ENCODE measurements around the gene ERVFRD-1.

The ERVFRD-1 gene

GRCh38 chr6:11083956-11084355 lies 27.6 kb downstream of the ERVFRD-1 start:
- Histone ChIP-seq H3K9me3 (ENCODE audit: low read length) (no peaks in the 10 kb centered on the region), H3K9ac (ENCODE audit: low read length) (no peak overlapping the region), H3K4me3 (ENCODE audit: low read depth in 1 of 2, low read length in 2 of 2) (no peak overlapping the region), H3K4me1 (ENCODE audit: insufficient read depth, low read length) (no peaks in the 10 kb centered on the region), H3K27me3 (ENCODE audit: control insufficient read depth in 1 of 2, insufficient read depth in 2 of 2, low read length in 2 of 2) (no peaks in the 10 kb centered on the region), H3K27ac (ENCODE audit: low read depth, low read length) (no peak overlapping the region), H3K36me3 (ENCODE audit: insufficient read depth, low read length) (no peaks in the 10 kb centered on the region)

- Histone ChIP-seq H3K4me3 (ENCODE audit: low read depth in 1 of 2, low read length in 2 of 2) (no peak overlapping the region), H3K9me3 (ENCODE audit: low read length) (no peaks in the 10 kb centered on the region), H3K27me3 (ENCODE audit: control insufficient read depth in 1 of 2, insufficient read depth in 2 of 2, low read length in 2 of 2) (no peaks in the 10 kb centered on the region), H3K27ac (ENCODE audit: low read depth, low read length) (no peak overlapping the region), H3K36me3 (ENCODE audit: insufficient read depth, low read length) (no peaks in the 10 kb centered on the region), H3K4me1 (ENCODE audit: insufficient read depth, low read length) (no peaks in the 10 kb centered on the region), H3K9ac (ENCODE audit: low read length) (no peak overlapping the region)
Observed at GRCh38 chr6:11083491-11083890, 28.0 kb downstream of the ERVFRD-1 start.

GRCh38 chr6:11080296-11080695 lies 31.2 kb downstream of the ERVFRD-1 start:
- Histone ChIP-seq H3K36me3 (ENCODE audit: insufficient read depth, low read length) (no peaks in the 10 kb centered on the region), H3K9ac (ENCODE audit: low read length) (no peak overlapping the region), H3K4me3 (ENCODE audit: low read depth in 1 of 2, low read length in 2 of 2) (no peak overlapping the region), H3K27me3 (ENCODE audit: control insufficient read depth in 1 of 2, insufficient read depth in 2 of 2, low read length in 2 of 2) (no peaks in the 10 kb centered on the region), H3K4me1 (ENCODE audit: insufficient read depth, low read length) (no peaks in the 10 kb centered on the region), H3K27ac (ENCODE audit: low read depth, low read length) (no peak overlapping the region), H3K9me3 (ENCODE audit: low read length) (no peaks in the 10 kb centered on the region)

DNA sequence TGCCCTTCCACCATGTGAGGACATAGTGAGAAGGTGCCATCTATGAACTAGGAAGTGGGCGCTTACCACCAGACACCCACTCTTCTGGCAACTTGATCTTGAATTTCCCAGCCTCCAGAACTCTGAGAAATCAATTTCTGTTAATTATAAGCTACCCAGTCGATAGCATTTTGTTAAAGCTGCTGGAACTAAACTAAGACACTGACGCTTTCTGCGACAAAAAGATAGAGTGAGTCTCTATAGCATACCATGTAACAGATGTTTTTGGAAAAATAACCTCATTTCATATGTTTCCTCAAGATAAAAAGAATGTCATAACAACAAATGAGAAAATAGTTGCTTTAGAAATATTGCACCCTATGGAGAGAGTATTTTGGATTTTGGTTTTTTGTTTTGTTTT lies 33.3 kb downstream of the ERVFRD-1 start:
- no peaks in the 10 kb centered on the region for H3K9me3 ChIP-seq (ENCODE audit: low read length)
- no peaks in the 10 kb centered on the region for H3K4me1 ChIP-seq (ENCODE audit: insufficient read depth, low read length)
- no peak overlapping the region for H3K9ac ChIP-seq (ENCODE audit: low read length)
- H3K36me3 ChIP-seq (ENCODE audit: insufficient read depth, low read length) = no peaks in the 10 kb centered on the region
- H3K4me3 ChIP-seq (ENCODE audit: low read depth in 1 of 2, low read length in 2 of 2) = no peak overlapping the region
- H3K27me3 ChIP-seq (ENCODE audit: control insufficient read depth in 1 of 2, insufficient read depth in 2 of 2, low read length in 2 of 2) = no peaks in the 10 kb centered on the region
- H3K27ac ChIP-seq (ENCODE audit: low read depth, low read length) = no peak overlapping the region

- H3K27me3 ChIP-seq (ENCODE audit: control insufficient read depth in 1 of 2, insufficient read depth in 2 of 2, low read length in 2 of 2) = no peaks in the 10 kb centered on the region
- H3K4me3 ChIP-seq (ENCODE audit: low read depth in 1 of 2, low read length in 2 of 2) = no peak overlapping the region
- no peak overlapping the region for H3K9ac ChIP-seq (ENCODE audit: low read length)
- H3K27ac ChIP-seq (ENCODE audit: low read depth, low read length) = no peak overlapping the region
- H3K4me1 ChIP-seq (ENCODE audit: insufficient read depth, low read length) = no peaks in the 10 kb centered on the region
- no peaks in the 10 kb centered on the region for H3K9me3 ChIP-seq (ENCODE audit: low read length)
- H3K36me3 ChIP-seq (ENCODE audit: insufficient read depth, low read length) = no peaks in the 10 kb centered on the region
Observed at GRCh38 chr6:11076540-11076939, 35.0 kb downstream of the ERVFRD-1 start.

GRCh38 chr6:11072101-11072500 lies 39.4 kb downstream of the ERVFRD-1 start:
- Histone ChIP-seq H3K9ac (ENCODE audit: low read length) (no peak overlapping the region), H3K9me3 (ENCODE audit: low read length) (no peaks in the 10 kb centered on the region), H3K27me3 (ENCODE audit: control insufficient read depth in 1 of 2, insufficient read depth in 2 of 2, low read length in 2 of 2) (no peaks in the 10 kb centered on the region), H3K36me3 (ENCODE audit: insufficient read depth, low read length) (no peaks in the 10 kb centered on the region), H3K4me3 (ENCODE audit: low read depth in 1 of 2, low read length in 2 of 2) (no peak overlapping the region), H3K4me1 (ENCODE audit: insufficient read depth, low read length) (no peaks in the 10 kb centered on the region), H3K27ac (ENCODE audit: low read depth, low read length) (no peak overlapping the region)

DNA sequence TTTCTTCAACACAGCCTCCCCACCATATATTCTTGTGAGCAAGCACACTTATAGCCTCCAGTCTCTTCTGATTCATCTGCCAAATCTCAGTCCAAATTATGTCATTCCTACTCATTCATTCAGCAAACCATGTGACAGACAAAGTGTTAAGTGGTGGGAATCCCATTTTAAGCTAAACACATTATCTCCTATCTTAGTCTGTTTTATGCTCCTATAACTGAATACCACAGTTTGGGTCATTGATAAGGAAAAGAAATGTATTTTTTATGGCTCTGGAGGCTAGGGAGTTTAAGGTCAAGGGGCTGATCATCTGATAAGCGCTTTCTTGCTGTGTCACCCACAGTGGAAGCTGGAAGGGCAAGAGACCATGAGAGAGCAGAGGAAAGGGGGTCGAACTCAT lies 41.8 kb downstream of the ERVFRD-1 start:
- Histone ChIP-seq H3K9me3 (ENCODE audit: low read length) (no peaks in the 10 kb centered on the region), H3K27ac (ENCODE audit: low read depth, low read length) (no peak overlapping the region), H3K27me3 (ENCODE audit: control insufficient read depth in 1 of 2, insufficient read depth in 2 of 2, low read length in 2 of 2) (no peaks in the 10 kb centered on the region), H3K36me3 (ENCODE audit: insufficient read depth, low read length) (no peaks in the 10 kb centered on the region), H3K4me1 (ENCODE audit: insufficient read depth, low read length) (no peaks in the 10 kb centered on the region), H3K4me3 (ENCODE audit: low read depth in 1 of 2, low read length in 2 of 2) (no peak overlapping the region), H3K9ac (ENCODE audit: low read length) (no peak overlapping the region)

- H3K4me3 ChIP-seq (ENCODE audit: low read depth in 1 of 2, low read length in 2 of 2) = no peak overlapping the region
- no peaks in the 10 kb centered on the region for H3K36me3 ChIP-seq (ENCODE audit: insufficient read depth, low read length)
- H3K27ac ChIP-seq (ENCODE audit: low read depth, low read length) = no peak overlapping the region
- H3K27me3 ChIP-seq (ENCODE audit: control insufficient read depth in 1 of 2, insufficient read depth in 2 of 2, low read length in 2 of 2) = no peaks in the 10 kb centered on the region
- no peaks in the 10 kb centered on the region for H3K4me1 ChIP-seq (ENCODE audit: insufficient read depth, low read length)
- H3K9me3 ChIP-seq (ENCODE audit: low read length) = no peaks in the 10 kb centered on the region
- H3K9ac ChIP-seq (ENCODE audit: low read length) = no peak overlapping the region
Observed at GRCh38 chr6:11067348-11067747, 44.2 kb downstream of the ERVFRD-1 start.

- Histone ChIP-seq H3K9me3 (ENCODE audit: low read length) (no peaks in the 10 kb centered on the region), H3K36me3 (ENCODE audit: insufficient read depth, low read length) (no peaks in the 10 kb centered on the region), H3K27me3 (ENCODE audit: control insufficient read depth in 1 of 2, insufficient read depth in 2 of 2, low read length in 2 of 2) (no peaks in the 10 kb centered on the region), H3K27ac (ENCODE audit: low read depth, low read length) (no peak overlapping the region), H3K4me1 (ENCODE audit: insufficient read depth, low read length) (no peaks in the 10 kb centered on the region), H3K4me3 (ENCODE audit: low read depth in 1 of 2, low read length in 2 of 2) (no peak overlapping the region), H3K9ac (ENCODE audit: low read length) (no peak overlapping the region)
Observed at GRCh38 chr6:11066505-11067347, 44.8 kb downstream of the ERVFRD-1 start.

DNA sequence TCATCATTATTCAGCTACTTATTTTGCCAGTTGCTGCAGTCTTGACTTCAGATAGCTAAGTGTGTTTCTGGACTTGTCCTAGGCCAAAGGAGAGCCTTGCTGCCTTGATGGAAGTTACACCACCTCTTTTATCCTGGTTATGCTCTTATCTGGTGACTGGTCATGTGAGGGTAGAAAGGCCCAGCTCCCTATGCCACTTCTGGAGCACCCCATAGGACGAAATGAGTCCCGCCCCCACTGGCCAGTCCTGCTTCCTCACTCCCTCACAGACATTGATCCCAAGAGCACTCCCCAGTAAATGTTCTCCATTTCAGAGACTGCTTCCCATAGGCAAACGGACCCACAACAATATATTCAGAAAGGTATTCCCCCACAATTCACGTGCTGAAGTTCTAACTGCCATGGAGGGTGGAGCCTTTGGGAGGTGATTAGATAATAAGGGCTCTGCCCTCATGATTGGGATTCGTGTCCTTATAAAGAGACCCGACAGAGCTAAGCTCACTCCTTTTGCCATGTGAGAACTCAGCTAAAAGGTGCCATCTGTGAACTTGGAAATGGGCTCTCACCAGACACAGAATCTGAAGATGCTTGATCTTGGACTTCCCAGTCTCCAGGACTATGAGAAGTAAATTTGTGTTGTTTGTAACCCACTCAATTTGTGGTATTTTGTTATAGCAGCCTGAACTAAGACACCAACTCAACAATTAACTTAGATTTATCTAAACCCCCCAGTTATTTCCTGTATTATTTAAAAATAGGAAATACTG lies 45.9 kb downstream of the ERVFRD-1 start:
- Histone ChIP-seq H3K4me1 (ENCODE audit: insufficient read depth, low read length) (no peaks in the 10 kb centered on the region), H3K9ac (ENCODE audit: low read length) (no peak overlapping the region), H3K36me3 (ENCODE audit: insufficient read depth, low read length) (no peaks in the 10 kb centered on the region), H3K9me3 (ENCODE audit: low read length) (no peaks in the 10 kb centered on the region), H3K27ac (ENCODE audit: low read depth, low read length) (no peak overlapping the region), H3K4me3 (ENCODE audit: low read depth in 1 of 2, low read length in 2 of 2) (no peak overlapping the region), H3K27me3 (ENCODE audit: control insufficient read depth in 1 of 2, insufficient read depth in 2 of 2, low read length in 2 of 2) (no peaks in the 10 kb centered on the region)

DNA sequence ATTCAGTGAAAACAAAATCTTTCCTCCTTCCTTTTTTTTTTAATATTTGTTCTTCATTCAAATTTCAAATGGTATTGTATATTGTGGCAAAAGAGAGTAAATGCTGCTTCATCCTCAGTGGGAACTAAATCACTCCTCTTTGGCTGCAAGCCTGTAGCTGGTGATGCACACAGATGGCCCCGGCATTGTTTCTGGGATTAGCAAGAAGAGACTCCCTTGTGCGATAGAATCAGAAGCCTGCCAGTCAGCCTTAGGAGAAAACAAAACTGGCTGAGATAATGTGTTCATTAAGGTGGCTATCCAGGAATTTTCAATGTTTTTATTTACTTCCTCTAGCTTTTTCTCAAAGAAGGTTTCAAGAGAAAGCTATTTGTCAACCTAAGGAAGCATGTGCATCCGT lies 46.7 kb downstream of the ERVFRD-1 start:
- no peaks in the 10 kb centered on the region for H3K9me3 ChIP-seq (ENCODE audit: low read length)

More for the DNA sequence above, 46.7 kb downstream of the ERVFRD-1 start:
- H3K27ac ChIP-seq (ENCODE audit: low read depth, low read length) = no peak overlapping the region
- no peaks in the 10 kb centered on the region for H3K36me3 ChIP-seq (ENCODE audit: insufficient read depth, low read length)
- H3K4me1 ChIP-seq (ENCODE audit: insufficient read depth, low read length) = no peaks in the 10 kb centered on the region
- H3K27me3 ChIP-seq (ENCODE audit: control insufficient read depth in 1 of 2, insufficient read depth in 2 of 2, low read length in 2 of 2) = no peaks in the 10 kb centered on the region
- H3K9ac ChIP-seq (ENCODE audit: low read length) = no peak overlapping the region
- H3K4me3 ChIP-seq (ENCODE audit: low read depth in 1 of 2, low read length in 2 of 2) = no peak overlapping the region
